Upper lobe of right lung (tissue), 1 donor: ENCODE data around the gene PLEKHA4. TPM values are rescaled to one million over a fixed set of nuclear protein-coding genes. Genes with fewer than 3 reads are reported as not detected.
A peak's percentile ranks its signal among the peaks of the same experiment; 100 is the strongest.

ENCODE experiments used
- ATAC-seq: fragments of 200-7000 bp; cut with Tn5 transposase; one replicate; pipeline ENCODE4 v1.9.1; 2020; ENCODE audit warnings: mild to moderate bottlenecking, moderate library complexity
- DNase-seq: peaks from one replicate; pipeline ENCODE4 v3.0.0-alpha.2; 2020
- H3K27ac ChIP-seq: fragments of 200-600 bp; one replicate; pipeline ENCODE4 v1.8.0; 2022
- H3K27me3 ChIP-seq: fragments of 200-600 bp; one replicate; pipeline ENCODE4 v1.8.0; 2022; ENCODE audit warnings: mild to moderate bottlenecking
- H3K36me3 ChIP-seq: fragments of 200-600 bp; one replicate; pipeline ENCODE4 v1.8.0; 2022
- H3K4me1 ChIP-seq: fragments of 200-600 bp; one replicate; pipeline ENCODE4 v1.8.0; 2022
- H3K4me3 ChIP-seq: fragments of 200-600 bp; one replicate; pipeline ENCODE4 v1.8.0; 2022; ENCODE audit warnings: mild to moderate bottlenecking
- H3K9me3 ChIP-seq: fragments of 200-600 bp; one replicate; pipeline ENCODE4 v1.8.0; 2022
- intact Hi-C: fragments of 100-400 bp; cut with DNase I; formaldehyde crosslinking; loops from one replicate; pipeline ENCODE4 v1.11.0; 2022
- total RNA-seq: library from RNA; stranded (reverse); fragmentation: NEBNext Ultra II Directional; extraction: Animal tissue kit (Norgen Biotek cat#: 25700); gene quantifications from one replicate; pipeline ENCODE4 v1.2.1, GENCODE V29; 2021
- TF ChIP-seq, protein P1 (sequence below): fragments of 200-600 bp; IDR thresholded peaks from one replicate; pipeline ENCODE4 v1.8.0; 2022; ENCODE audit warnings: antibody characterized with exemption
- donor health status: DM: no; HTN: yes; CAD: no; lungs with severe emphysema.

PLEKHA4 gene
- total RNA-seq, 1 donor from 2014 or later = 16.0 TPM

DNA sequence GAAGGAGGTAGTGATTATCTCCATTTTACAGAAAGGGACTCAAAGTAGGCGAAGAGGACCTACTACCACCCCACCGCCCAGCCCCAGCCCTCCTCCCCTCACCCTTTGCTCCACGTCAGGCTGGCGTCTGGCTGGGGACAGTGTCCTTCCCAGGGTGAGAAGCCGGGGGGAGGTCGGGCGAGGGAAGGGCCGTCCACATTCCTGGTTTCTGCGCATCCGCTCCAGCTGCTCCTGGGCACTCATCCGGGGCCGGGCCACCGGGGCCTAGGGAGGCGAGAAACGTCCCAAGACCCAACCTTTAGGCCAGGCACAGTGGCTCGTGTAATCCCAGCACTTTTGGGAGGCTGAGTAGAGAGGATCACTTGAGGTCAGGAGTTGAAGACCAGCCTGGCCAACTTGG, 27.4 kb downstream of the PLEKHA4 start:
- TF ChIP-seq, protein P1, sequence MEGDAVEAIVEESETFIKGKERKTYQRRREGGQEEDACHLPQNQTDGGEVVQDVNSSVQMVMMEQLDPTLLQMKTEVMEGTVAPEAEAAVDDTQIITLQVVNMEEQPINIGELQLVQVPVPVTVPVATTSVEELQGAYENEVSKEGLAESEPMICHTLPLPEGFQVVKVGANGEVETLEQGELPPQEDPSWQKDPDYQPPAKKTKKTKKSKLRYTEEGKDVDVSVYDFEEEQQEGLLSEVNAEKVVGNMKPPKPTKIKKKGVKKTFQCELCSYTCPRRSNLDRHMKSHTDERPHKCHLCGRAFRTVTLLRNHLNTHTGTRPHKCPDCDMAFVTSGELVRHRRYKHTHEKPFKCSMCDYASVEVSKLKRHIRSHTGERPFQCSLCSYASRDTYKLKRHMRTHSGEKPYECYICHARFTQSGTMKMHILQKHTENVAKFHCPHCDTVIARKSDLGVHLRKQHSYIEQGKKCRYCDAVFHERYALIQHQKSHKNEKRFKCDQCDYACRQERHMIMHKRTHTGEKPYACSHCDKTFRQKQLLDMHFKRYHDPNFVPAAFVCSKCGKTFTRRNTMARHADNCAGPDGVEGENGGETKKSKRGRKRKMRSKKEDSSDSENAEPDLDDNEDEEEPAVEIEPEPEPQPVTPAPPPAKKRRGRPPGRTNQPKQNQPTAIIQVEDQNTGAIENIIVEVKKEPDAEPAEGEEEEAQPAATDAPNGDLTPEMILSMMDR = no peak
- intact Hi-C loops = no loop called here
- H3K9me3 ChIP-seq = no peaks in the 10 kb centered on the region
- ATAC-seq (no peak), DNase-seq (no peak)
- H3K4me1 ChIP-seq = no peaks in the 10 kb centered on the region
- no peak overlapping the region for H3K4me3 ChIP-seq
- no peaks in the 10 kb centered on the region for H3K27me3 ChIP-seq
- no peak overlapping the region for H3K27ac ChIP-seq
- peaks cover 5% of the 10 kb centered on the region for H3K36me3 ChIP-seq

DNA sequence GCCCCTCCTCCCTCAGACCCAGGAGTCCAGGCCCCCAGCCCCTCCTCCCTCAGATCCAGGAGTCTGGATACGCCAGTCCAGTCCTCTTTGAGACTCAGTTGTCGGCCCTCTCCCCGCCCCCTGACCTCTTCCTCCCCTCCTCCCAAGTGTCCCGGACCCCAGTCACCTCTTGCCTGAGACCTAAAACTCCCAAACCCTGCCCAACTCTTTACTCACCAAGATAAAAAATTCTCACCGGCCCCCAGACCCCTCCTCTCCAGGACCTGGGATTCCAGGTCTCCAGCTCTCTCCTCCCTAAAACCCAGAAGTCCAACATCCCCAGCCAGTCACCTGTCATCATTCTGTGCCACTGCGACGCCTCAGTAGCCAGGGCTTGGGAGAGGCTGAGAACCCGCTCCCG, 30.7 kb downstream of the PLEKHA4 start:
- intact Hi-C loops = no loop called here
- no peaks in the 10 kb centered on the region for H3K27me3 ChIP-seq
- no peaks in the 10 kb centered on the region for H3K9me3 ChIP-seq
- no peak overlapping the region for H3K4me3 ChIP-seq
- DNase-seq (no peak), ATAC-seq (no peak)
- TF ChIP-seq, protein P1 = no peak
- H3K36me3 ChIP-seq = peaks cover 4% of the 10 kb centered on the region
- H3K4me1 ChIP-seq = no peaks in the 10 kb centered on the region
- H3K27ac ChIP-seq = peak overlapping the region; percentile 34

DNA sequence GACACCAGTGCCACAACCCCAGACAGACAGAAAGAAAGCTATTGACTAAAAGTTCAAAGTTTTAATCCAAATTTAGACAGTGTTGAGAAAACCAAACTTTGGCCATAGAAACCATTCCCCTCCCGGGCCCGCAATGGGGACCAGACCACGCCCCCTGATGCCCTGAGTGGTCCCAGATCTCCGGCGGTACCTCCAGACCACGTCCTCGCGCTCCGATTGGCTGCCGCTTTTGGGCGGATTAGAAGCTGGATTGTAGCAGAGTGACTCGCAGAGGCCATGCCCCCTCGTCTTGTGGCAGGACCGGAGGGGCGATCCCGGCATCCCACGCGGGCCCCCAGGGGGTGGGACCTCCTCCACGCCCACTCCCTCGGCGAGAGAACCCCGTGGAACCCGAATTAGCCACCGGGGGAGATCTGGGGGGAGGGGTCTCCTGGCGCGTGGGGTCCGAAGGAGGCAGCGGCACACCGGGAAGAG, 31.3 kb downstream of the PLEKHA4 start:
- intact Hi-C loops = no loop called here
- TF ChIP-seq, protein P1 = no peak
- Histone ChIP-seq H3K36me3 (peaks cover 4% of the 10 kb centered on the region), H3K9me3 (no peaks in the 10 kb centered on the region), H3K27ac (peak overlapping the region; percentile 34), H3K4me3 (peak overlapping the region; percentile 60), H3K4me1 (no peaks in the 10 kb centered on the region), H3K27me3 (no peaks in the 10 kb centered on the region)
- ATAC-seq = peak; percentile 87
- peak; percentile 93 for DNase-seq

DNA sequence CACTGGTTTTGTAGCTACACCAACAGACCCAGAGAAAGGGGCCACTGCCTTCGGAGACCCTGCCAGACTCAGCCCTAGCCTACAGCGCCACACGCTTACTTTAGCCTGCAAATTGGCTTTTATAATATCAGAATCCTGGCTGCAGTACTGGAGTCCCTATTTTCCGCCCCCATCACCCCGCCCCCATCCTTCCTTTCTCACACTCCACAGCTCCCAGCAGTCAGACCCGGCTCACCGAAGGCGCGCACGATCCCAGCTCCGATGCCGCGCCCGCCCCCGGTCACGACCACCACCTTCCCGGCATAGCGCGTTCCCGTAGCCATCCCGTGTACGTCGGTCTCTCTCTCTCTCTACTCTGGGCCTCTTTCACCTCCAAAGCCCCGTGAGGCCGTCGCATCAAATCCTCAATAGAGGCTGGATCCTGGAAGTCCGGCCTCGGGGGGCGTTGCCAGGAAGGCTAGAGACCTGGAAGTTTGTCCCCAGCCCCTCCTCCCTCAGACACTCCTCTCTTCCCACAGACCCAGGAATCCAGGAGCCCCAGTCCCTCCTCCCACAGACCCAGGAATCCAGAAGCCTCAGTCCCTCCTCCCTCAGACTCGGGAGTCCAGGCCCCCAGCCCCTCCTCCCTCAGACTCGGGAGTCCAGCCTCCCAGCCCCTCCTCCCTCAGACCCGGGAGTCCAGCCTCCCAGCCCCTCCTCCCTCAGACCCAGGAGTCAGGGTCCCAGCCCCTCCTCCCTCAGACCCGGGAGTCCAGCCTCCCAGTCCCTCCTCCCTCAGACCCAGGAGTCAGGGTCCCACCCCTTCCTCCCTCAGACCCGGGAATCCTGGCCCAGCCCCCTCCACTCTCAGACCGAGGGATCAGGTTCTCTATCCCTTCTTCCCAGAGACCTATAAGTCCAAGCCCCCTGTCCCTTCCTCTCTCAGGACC, 32.1 kb downstream of the PLEKHA4 start, which contains the start of gene HSD17B14:
TSS of gene HSD17B14 (minus strand) at position 403 of the 929 bp plus-strand sequence. CDS start at position 323, 80 bp downstream.
- Histone ChIP-seq H3K27me3 (no peaks in the 10 kb centered on the region), H3K4me1 (no peaks in the 10 kb centered on the region), H3K36me3 (peaks cover 8% of the 10 kb centered on the region), H3K27ac (peak within 1 kb of the TSS; percentile 81), H3K4me3 (peak within 1 kb of the TSS; percentile 60), H3K9me3 (no peaks in the 10 kb centered on the region)
- intact Hi-C loops = no loop called here
- peak; percentile 75 for DNase-seq
- TF ChIP-seq, protein P1 = peak; percentile 2
- ATAC-seq = peak; percentile 21

DNA sequence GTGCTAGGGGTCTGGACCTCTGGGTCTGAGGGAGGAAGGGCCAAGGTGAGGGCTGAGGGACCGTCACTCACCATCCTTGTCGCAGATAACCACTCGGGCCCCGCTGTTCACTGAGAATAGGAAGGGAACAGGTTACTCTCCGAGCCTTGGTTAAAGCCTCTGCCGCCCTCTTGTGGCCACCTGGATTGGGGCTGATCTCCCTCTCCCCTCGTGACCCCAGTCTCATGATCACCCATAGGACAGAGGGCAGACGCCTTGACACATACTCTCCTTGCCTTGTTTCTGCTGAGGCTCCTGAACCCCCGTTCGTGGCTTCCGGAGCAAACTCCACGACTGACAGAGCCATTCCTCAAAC, 32.7 kb downstream of the PLEKHA4 start:
- H3K4me3 ChIP-seq = peak overlapping the region; percentile 60
- intact Hi-C loops = no loop called here
- H3K9me3 ChIP-seq = no peaks in the 10 kb centered on the region
- no peaks in the 10 kb centered on the region for H3K27me3 ChIP-seq
- DNase-seq (peak; percentile 97), ATAC-seq (peak; percentile 96)
- peak overlapping the region; percentile 81 for H3K27ac ChIP-seq
- H3K36me3 ChIP-seq = peaks cover 14% of the 10 kb centered on the region
- no peaks in the 10 kb centered on the region for H3K4me1 ChIP-seq
- TF ChIP-seq, protein P1 = peak; percentile 89
